ENCODE measurements around the gene AASDH. TPM values are rescaled to one million over a fixed set of nuclear protein-coding genes. Genes with fewer than 3 reads are reported as not detected.

AASDH gene
- total RNA-seq, 1 donor from 2014 or later = 15.8 TPM

Other genes with a start within 250 kb of the AASDH start
- 5.8 TPM for gene PPAT, start 48.1 kb upstream of the AASDH start, total RNA-seq
- 36.5 TPM for gene PAICS, start 48.8 kb upstream of the AASDH start, total RNA-seq
- 65.7 TPM for gene SRP72, start 80.1 kb upstream of the AASDH start, total RNA-seq
- gene ARL9, start 118.3 kb upstream of the AASDH start, total RNA-seq = 0.43 TPM

All from mucosa of gallbladder (tissue), 1 donor.